MCF 10A (cell line): ENCODE results near the gene TM9SF3. TPM values are rescaled to one million over a fixed set of nuclear protein-coding genes. Genes with fewer than 3 reads are reported as not detected.

Experiments used
- BruUV-seq: library from RNA; stranded (reverse); fragments of 400-500 nt; replicated peaks from 2 replicates; lab custom pipeline; 2021; lab: Mats Ljungman, UMichigan
- CTCF ChIA-PET: fragments of 300-600 bp; sonication (Branson Sonifier 250); formaldehyde crosslinking; extraction: SDS; loops from one replicate; lab custom pipeline; 2021; ENCODE audit warnings: antibody characterized with exemption, inconsistent platforms; lab: Yijun Ruan, JAX
- POLR2A ChIA-PET: fragments of 300-600, 350-650 bp; sonication (Branson Sonifier 250); formaldehyde crosslinking; extraction: SDS; loops from one replicate; lab custom pipeline; 2020; ENCODE audit warnings: antibody characterized with exemption, inconsistent platforms; lab: Yijun Ruan, JAX
- DNase-seq: peaks from one replicate; pipeline ENCODE4 v3.0.0-alpha.2; 2018; ENCODE audit not compliant: unreplicated experiment
- H3K27ac Mint-ChIP-seq: one replicate; pipeline ENCODE4 v1.8.0; 2022; ENCODE audit warnings: mild to moderate bottlenecking, low read depth, mixed read lengths; ENCODE audit not compliant: unreplicated experiment
- H3K27me3 Mint-ChIP-seq: one replicate; pipeline ENCODE4 v1.8.0; 2022; ENCODE audit warnings: mixed read lengths; ENCODE audit not compliant: insufficient read depth, unreplicated experiment
- H3K36me3 Mint-ChIP-seq: one replicate; pipeline ENCODE4 v1.8.0; 2022; ENCODE audit warnings: mild to moderate bottlenecking, moderate library complexity, mixed read lengths; ENCODE audit not compliant: insufficient read depth, unreplicated experiment
- H3K4me1 Mint-ChIP-seq: one replicate; pipeline ENCODE4 v1.8.0; 2022; ENCODE audit warnings: mixed read lengths; ENCODE audit not compliant: insufficient read depth, unreplicated experiment
- H3K4me3 Mint-ChIP-seq: one replicate; pipeline ENCODE4 v1.8.0; 2022; ENCODE audit warnings: mild to moderate bottlenecking, moderate library complexity, mixed read lengths; ENCODE audit not compliant: unreplicated experiment
- H3K9me3 Mint-ChIP-seq: one replicate; pipeline ENCODE4 v1.8.0; 2022; ENCODE audit warnings: mixed read lengths; ENCODE audit not compliant: unreplicated experiment
- intact Hi-C: fragments of 100-400 bp; cut with micrococcal nuclease; formaldehyde crosslinking; loops from 2 replicates; pipeline ENCODE4 v1.14.1; 2022
- total RNA-seq: library from RNA; stranded (reverse); gene quantifications from 2 replicates; pipeline ENCODE4 v1.2.3, GENCODE V29; 2022
- TF ChIP-seq, protein P1 (sequence below): fragments of 200-600 bp; IDR thresholded peaks from one replicate; pipeline ENCODE4 v1.8.0; 2022; ENCODE audit warnings: antibody characterized with exemption, mild to moderate bottlenecking; ENCODE audit not compliant: unreplicated experiment

Gene TM9SF3
- total RNA-seq, 1 experiment from 2014 or later, result 151 TPM

DNA sequence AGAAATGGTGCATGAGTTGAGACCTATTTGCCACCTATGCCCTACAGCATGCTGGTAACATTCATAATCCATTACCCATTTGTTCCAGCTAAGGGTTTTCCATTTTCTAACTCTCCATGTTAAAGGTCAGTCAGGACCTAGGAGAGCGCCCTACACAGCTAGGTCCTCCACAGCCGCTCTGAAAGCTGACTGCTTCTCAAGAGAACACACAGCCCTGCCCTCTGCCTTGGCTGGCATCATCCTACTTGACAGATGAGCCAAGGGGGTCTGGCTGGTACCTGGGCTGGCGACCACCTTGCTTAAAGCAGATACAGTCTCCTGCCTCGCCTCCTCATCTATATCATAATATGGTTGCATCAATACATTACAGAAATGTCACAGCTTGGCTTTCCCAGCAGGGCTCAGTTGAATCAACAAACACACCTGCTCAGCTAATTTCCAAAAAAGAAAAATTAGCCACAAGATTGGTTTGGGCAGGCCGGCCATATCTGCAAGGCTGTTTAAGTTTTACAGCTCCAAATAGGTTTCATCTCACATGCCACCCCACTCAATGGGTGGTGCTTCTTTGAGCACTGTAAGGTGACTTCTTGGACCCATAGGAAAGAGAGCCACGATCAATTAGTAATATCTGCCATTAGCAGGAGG lies 90.4 kb downstream of the TM9SF3 start:
- Mint-ChIP-seq H3K4me1 (no peaks in the 10 kb centered on the region), H3K27me3 (peaks cover 11% of the 10 kb centered on the region), H3K4me3 (no peak overlapping the region), H3K36me3 (peaks cover 2% of the 10 kb centered on the region), H3K27ac (no peak overlapping the region), H3K9me3 (no peaks in the 10 kb centered on the region)
- TF ChIP-seq, protein P1, sequence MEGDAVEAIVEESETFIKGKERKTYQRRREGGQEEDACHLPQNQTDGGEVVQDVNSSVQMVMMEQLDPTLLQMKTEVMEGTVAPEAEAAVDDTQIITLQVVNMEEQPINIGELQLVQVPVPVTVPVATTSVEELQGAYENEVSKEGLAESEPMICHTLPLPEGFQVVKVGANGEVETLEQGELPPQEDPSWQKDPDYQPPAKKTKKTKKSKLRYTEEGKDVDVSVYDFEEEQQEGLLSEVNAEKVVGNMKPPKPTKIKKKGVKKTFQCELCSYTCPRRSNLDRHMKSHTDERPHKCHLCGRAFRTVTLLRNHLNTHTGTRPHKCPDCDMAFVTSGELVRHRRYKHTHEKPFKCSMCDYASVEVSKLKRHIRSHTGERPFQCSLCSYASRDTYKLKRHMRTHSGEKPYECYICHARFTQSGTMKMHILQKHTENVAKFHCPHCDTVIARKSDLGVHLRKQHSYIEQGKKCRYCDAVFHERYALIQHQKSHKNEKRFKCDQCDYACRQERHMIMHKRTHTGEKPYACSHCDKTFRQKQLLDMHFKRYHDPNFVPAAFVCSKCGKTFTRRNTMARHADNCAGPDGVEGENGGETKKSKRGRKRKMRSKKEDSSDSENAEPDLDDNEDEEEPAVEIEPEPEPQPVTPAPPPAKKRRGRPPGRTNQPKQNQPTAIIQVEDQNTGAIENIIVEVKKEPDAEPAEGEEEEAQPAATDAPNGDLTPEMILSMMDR, result no peak
- peak; percentile 47 for DNase-seq
- CTCF ChIA-PET, result interaction anchor here (0.6 to 2.8 kb wide), 4 partner anchors 9 to 78 kb away, joined by 3 to 22 read pairs (median 4); no protein-coding TSS in a partner anchor
- BruUV-seq, result no TSS peak
- POLR2A ChIA-PET, result interaction anchor here (0.6 to 1.0 kb wide), 3 partner anchors 14 to 75 kb away, joined by 3 read pairs; no protein-coding TSS in a partner anchor
- intact Hi-C loops, result no loop called here

DNA sequence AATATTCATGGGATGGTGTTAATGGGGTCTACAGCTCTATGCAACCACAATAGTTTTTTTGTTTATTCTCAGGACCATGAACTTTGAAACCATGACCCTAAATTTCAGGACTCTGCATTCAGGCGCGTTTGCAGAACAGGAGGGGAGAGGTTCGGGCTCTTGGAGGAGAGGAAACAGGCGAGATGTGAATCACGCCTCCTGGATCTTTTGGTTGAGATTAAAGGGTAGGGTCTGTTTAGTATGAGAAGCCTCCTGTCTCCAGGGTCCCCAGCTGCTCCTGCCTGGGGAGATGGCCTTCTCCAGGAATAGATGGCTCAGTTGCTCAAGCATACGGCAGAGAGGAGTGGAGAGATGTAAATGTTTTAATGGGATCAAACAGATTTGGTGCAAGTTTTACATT lies 91.3 kb downstream of the TM9SF3 start:
- no peak for DNase-seq

GRCh38 chr10:96494694-96495093 lies 92.1 kb downstream of the TM9SF3 start:
- no peak for DNase-seq
- BruUV-seq, result no TSS peak
- no peak overlapping the region for H3K27ac Mint-ChIP-seq
- no peaks in the 10 kb centered on the region for H3K4me1 Mint-ChIP-seq
- H3K4me3 Mint-ChIP-seq, result no peak overlapping the region
- POLR2A ChIA-PET, result interaction anchor here (0.5 kb wide), 1 partner anchor 136 kb away, joined by 3 read pairs; the partner anchor contains the start of gene OPALIN
- H3K9me3 Mint-ChIP-seq, result no peaks in the 10 kb centered on the region
- intact Hi-C loops, result no loop called here
- H3K27me3 Mint-ChIP-seq, result peaks cover 25% of the 10 kb centered on the region
- CTCF ChIA-PET, result interaction anchor here (0.6 kb wide), 1 partner anchor 10 kb away, joined by 5 read pairs; no protein-coding TSS in a partner anchor
- H3K36me3 Mint-ChIP-seq, result no peaks in the 10 kb centered on the region
- TF ChIP-seq, protein P1, result no peak

More for the DNA sequence above, 91.3 kb downstream of the TM9SF3 start:
- H3K9me3 Mint-ChIP-seq, result no peaks in the 10 kb centered on the region
- intact Hi-C loops, result no loop called here
- H3K4me1 Mint-ChIP-seq, result no peaks in the 10 kb centered on the region
- no TSS peak for BruUV-seq
- POLR2A ChIA-PET, result interaction anchor here (1.0 kb wide), 1 partner anchor 15 kb away, joined by 3 read pairs; no protein-coding TSS in a partner anchor
- H3K36me3 Mint-ChIP-seq, result no peaks in the 10 kb centered on the region
- H3K4me3 Mint-ChIP-seq, result no peak overlapping the region
- H3K27me3 Mint-ChIP-seq, result peaks cover 19% of the 10 kb centered on the region
- no peak overlapping the region for H3K27ac Mint-ChIP-seq
- TF ChIP-seq, protein P1, result no peak
- CTCF ChIA-PET, result interaction anchor here (0.6 kb wide), 2 partner anchors 9 to 43 kb away, joined by 3 to 5 read pairs; no protein-coding TSS in a partner anchor

- intact Hi-C loops, result no loop called here
- Mint-ChIP-seq H3K27ac (no peak overlapping the region), H3K4me3 (no peak overlapping the region), H3K4me1 (no peaks in the 10 kb centered on the region), H3K27me3 (peaks cover 32% of the 10 kb centered on the region), H3K36me3 (no peaks in the 10 kb centered on the region), H3K9me3 (no peaks in the 10 kb centered on the region)
- no TSS peak for BruUV-seq
- CTCF ChIA-PET, result no interaction called here
- DNase-seq, result no peak
- POLR2A ChIA-PET, result interaction anchor here (0.5 kb wide), 1 partner anchor 135 kb away, joined by 3 read pairs; the partner anchor contains the start of gene OPALIN
- TF ChIP-seq, protein P1, result no peak
These were observed 92.8 kb downstream of the TM9SF3 start for GRCh38 chr10:96493871-96494525.
